ENCODE results near the gene DOCK11. TPM values are rescaled to one million over a fixed set of nuclear protein-coding genes. Genes with fewer than 3 reads are reported as not detected.

The DOCK11 gene
- total and polyA plus RNA-seq, 9 of the 15 experiments (the other 6 are each of a cell fraction or from before 2014, with no cell fraction given): 41.8 to 77.8 (median 50.9) TPM

- Histone ChIP-seq H3K9ac (ENCODE audit: insufficient read depth in 1 of 2, low read depth in 2 of 2, low read length in 2 of 2) (no peak overlapping the region), H3K4me1 (replicated peaks in 1 of 2; ENCODE audit: control insufficient read depth in 2 of 2, insufficient read depth in 2 of 2, low read length in 2 of 2) (peaks cover 0 to 6% of the 10 kb centered on the region in 2 experiments; a peak in 2 of 5 replicates), H3K4me3 (no peak overlapping the region), H3K27ac (ENCODE audit: extremely low read depth, low read depth, low read length) (no peak overlapping the region), H4K20me1 (replicated peaks; ENCODE audit: control insufficient read depth, insufficient read depth, low read length) (no peaks in the 10 kb centered on the region), H2AFZ (ENCODE audit: low read depth, low read length) (no peak overlapping the region), H3K27me3 (ENCODE audit: control insufficient read depth in 2 of 2, insufficient read depth in 2 of 2, low read length in 2 of 2) (no peaks in the 10 kb centered on the region), H3K4me2 (ENCODE audit: insufficient read depth, low read length) (no peak overlapping the region), H3K36me3 (ENCODE audit: control insufficient read depth, insufficient read depth, low read length) (peaks cover 84% of the 10 kb centered on the region), H3K79me2 (ENCODE audit: control insufficient read depth, insufficient read depth, low read length) (peaks cover 2% of the 10 kb centered on the region; the same call in 1 of the 3 replicates), H3K9me1 (ENCODE audit: control insufficient read depth, insufficient read depth, low read length) (no peaks in the 10 kb centered on the region), H3K9me3 (replicated peaks; ENCODE audit: control insufficient read depth, insufficient read depth, low read depth, low read length) (no peaks in the 10 kb centered on the region)
- CTCF ChIA-PET (ENCODE audit: low intra/inter-chr PET ratio): no interaction called here
- in situ Hi-C loops (cut with MboI): no loop called here
- 67% methylated on average over 2 of the region's 2 CpGs for WGBS (ENCODE audit: insufficient coverage, low coverage, missing lambda C conversion rate)
- no TSS peak for BruUV-seq (replicated peaks)
- ATAC-seq (no peak), DNase-seq (ENCODE audit: extremely low read depth in 1 of 4, low spot score in 3 of 4) (no peak), FAIRE-seq (no peak)
- POLR2A ChIA-PET: interaction anchor here (0.8 kb wide), 1 partner anchor 9 kb away, joined by 3 read pairs; no protein-coding TSS in a partner anchor
- intact Hi-C loops (cut with micrococcal nuclease): no loop called here
- TF ChIP-seq, protein P1, sequence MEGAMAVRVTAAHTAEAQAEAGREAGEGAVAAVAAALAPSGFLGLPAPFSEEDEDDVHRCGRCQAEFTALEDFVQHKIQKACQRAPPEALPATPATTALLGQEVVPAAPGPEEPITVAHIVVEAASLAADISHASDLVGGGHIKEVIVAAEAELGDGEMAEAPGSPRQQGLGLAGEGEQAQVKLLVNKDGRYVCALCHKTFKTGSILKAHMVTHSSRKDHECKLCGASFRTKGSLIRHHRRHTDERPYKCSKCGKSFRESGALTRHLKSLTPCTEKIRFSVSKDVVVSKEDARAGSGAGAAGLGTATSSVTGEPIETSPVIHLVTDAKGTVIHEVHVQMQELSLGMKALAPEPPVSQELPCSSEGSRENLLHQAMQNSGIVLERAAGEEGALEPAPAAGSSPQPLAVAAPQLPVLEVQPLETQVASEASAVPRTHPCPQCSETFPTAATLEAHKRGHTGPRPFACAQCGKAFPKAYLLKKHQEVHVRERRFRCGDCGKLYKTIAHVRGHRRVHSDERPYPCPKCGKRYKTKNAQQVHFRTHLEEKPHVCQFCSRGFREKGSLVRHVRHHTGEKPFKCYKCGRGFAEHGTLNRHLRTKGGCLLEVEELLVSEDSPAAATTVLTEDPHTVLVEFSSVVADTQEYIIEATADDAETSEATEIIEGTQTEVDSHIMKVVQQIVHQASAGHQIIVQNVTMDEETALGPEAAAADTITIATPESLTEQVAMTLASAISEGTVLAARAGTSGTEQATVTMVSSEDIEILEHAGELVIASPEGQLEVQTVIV (CRISPR knock-in tag; IDR thresholded peaks at IDR 0.05; ENCODE audit: borderline replicate concordance): no peak
- TF ChIP-seq ZNF699 (CRISPR knock-in tag; IDR thresholded peaks at IDR 0.05; ENCODE audit: insufficient replicate concordance) (no peak), HNRNPLL (IDR thresholded peaks at IDR 0.05; ENCODE audit: low read depth, low read length, poor library complexity, severe bottlenecking) (no peak), CREB3L1 (IDR thresholded peaks at IDR 0.05; ENCODE audit: borderline replicate concordance, low read depth) (no peak), TCF3 (CRISPR knock-in tag; IDR thresholded peaks at IDR 0.05) (no peak), MXD1 (CRISPR knock-in tag; IDR thresholded peaks at IDR 0.05; ENCODE audit: borderline replicate concordance, poor library complexity, severe bottlenecking) (no peak), ZNF431 (CRISPR knock-in tag; IDR thresholded peaks at IDR 0.05) (no peak)
- TF ChIP-seq, protein P2, sequence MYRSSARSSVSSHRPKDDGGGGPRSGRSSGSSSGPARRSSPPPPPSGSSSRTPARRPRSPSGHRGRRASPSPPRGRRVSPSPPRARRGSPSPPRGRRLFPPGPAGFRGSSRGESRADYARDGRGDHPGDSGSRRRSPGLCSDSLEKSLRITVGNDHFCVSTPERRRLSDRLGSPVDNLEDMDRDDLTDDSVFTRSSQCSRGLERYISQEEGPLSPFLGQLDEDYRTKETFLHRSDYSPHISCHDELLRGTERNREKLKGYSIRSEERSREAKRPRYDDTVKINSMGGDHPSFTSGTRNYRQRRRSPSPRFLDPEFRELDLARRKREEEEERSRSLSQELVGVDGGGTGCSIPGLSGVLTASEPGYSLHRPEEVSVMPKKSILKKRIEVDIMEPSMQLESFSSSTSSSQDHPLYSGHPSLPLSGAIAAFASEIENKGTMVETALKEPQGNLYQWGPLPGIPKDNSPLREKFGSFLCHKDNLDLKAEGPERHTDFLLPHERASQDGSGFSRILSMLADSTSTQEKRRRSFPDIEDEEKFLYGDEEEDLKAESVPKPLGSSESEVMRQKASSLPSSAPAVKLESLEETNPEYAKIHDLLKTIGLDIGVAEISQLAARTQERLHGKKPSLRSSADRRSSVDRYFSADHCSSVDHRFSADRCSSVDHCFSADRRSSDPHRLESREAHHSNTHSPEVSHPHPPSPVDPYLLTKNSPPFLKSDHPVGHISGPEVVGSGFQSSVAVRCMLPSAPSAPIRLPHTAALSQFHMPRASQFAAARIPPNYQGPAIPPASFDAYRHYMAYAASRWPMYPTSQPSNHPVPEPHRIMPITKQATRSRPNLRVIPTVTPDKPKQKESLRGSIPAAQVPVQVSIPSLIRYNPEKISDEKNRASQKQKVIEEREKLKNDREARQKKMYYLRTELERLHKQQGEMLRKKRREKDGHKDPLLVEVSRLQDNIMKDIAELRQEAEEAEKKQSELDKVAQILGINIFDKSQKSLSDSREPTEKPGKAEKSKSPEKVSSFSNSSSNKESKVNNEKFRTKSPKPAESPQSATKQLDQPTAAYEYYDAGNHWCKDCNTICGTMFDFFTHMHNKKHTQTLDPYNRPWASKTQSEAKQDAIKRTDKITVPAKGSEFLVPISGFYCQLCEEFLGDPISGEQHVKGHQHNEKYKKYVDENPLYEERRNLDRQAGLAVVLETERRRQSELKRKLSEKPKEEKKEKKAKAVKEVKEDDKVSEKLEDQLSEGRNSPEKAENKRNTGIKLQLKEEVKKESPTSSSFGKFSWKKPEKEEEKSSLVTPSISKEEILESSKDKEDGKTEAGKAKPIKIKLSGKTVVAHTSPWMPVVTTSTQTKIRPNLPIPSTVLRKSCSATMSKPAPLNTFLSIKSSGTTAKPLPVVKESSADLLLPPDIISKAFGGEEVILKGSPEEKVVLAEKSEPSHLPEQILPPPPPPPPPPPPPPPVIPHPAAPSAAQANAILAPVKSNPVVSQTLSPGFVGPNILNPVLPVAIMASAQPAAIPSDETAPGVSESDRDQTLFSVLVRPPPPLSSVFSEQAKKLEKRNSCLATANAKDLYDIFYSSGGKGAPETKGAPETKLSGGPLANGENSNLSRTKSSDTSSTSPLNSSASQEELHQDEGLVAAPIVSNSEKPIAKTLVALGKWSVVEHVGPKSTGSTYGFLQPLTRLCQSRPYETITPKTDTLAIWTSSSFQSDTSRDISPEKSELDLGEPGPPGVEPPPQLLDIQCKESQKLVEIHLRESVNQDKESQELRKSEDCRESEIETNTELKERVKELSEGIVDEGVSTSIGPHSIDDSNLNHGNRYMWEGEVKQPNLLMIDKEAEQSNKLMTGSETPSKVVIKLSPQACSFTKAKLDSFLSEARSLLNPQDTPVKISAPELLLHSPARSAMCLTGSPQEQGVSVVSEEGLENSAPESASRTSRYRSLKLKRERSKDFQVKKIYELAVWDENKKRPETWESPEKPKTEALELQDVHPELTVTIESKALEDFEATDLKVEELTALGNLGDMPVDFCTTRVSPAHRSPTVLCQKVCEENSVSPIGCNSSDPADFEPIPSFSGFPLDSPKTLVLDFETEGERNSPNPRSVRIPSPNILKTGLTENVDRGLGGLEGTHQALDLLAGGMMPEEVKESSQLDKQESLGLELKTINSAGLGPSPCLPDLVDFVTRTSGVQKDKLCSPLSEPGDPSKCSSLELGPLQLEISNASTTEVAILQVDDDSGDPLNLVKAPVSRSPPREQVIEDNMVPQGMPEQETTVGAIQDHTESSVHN (IDR thresholded peaks at IDR 0.05; ENCODE audit: borderline replicate concordance in 1 of 2, low read depth in 1 of 2): no peak
Measured at GRCh38 chrX:118570209-118570608, 74.6 kb downstream of the DOCK11 start.
